ENCODE results near the gene VIPR1.

The VIPR1 gene

DNA sequence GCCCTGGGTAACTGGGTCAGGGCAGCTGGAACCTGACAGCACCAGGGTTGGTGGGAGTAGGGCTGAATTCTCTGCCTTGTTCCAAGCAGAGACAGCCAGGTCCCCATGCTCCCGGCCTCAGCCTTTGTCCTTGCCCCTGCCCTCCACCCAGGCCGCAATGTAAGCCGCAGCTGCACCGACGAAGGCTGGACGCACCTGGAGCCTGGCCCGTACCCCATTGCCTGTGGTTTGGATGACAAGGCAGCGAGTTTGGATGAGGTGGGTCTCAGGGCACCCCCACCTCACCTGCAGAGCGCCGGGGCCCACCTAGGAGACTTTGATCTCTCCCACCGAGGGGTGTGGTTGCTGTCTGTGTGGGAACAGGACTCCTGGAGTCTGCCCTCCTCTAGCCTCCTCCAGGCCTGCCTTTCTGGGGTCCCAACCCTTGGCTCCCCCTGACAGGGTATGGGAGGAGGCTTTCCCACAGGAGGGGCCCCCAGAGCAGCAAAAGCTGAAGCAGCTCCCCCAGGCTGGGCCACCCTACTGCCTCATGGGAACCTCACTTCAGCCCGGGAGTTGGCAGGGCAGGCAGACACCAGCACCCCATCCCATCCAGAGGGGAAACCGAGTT lies 23.4 kb downstream of the VIPR1 start:
- Mint-ChIP-seq H3K36me3 (no peaks in the 10 kb centered on the region), H3K4me1 (peaks cover 5 to 22% of the 10 kb centered on the region in 2 donors), H3K27ac (no peak overlapping the region), H3K4me3 (no peak overlapping the region), H3K27me3 (no peaks in the 10 kb centered on the region), H3K9me3 (no peaks in the 10 kb centered on the region)
- DNase-seq (no peak), ATAC-seq (replicated peaks) (no peak)

DNA sequence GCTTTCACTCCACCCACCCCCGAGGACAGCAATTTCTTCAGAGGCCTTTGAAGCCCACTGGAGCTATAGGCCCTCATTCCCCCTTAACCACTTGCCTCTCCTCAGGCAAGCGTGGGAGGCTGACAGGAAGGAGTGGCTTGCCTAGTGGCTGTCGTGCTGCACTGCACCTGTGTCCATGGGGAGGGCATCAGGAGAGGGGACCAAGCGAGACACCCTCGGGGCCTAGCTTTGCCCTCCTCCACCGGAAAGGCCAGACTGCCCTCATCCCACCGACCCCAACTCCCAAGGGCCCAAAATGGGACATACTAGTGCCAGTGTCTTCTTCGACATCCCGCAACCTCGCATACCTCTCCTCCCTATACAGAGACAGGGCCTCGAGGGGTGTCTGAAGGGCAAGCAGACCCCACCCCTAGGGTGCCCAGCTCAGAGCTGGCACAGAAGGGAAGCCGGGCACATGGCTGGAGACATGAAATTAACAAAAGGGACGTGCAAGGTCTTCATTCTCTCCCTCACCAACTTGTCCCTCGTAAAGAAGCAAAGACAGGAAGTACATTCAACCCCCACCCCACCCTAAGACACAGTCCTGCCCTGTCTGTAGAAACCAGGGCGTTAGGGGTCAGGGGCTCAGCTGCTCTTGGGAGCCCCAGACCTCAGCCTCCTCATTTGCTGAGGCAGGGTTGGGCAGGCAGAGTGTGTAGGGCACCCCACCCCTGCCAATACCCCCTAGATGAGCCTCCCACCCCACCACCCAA lies 24.3 kb downstream of the VIPR1 start:
- no peaks in the 10 kb centered on the region for H3K36me3 Mint-ChIP-seq
- H3K27me3 Mint-ChIP-seq, result no peaks in the 10 kb centered on the region
- H3K4me1 Mint-ChIP-seq, result peaks cover 5 to 22% of the 10 kb centered on the region in 2 donors
- no peak for DNase-seq
- peak in 1 of 2 donors; percentile 44 for ATAC-seq (replicated peaks)
- no peak overlapping the region for H3K27ac Mint-ChIP-seq
- H3K9me3 Mint-ChIP-seq, result no peaks in the 10 kb centered on the region
- H3K4me3 Mint-ChIP-seq, result no peak overlapping the region

GRCh38 chr3:42527368-42527917 lies 25.0 kb downstream of the VIPR1 start:
- peaks cover 5 to 22% of the 10 kb centered on the region in 2 donors for H3K4me1 Mint-ChIP-seq
- H3K36me3 Mint-ChIP-seq, result no peaks in the 10 kb centered on the region
- no peak for ATAC-seq (replicated peaks)
- no peak overlapping the region for H3K4me3 Mint-ChIP-seq
- H3K9me3 Mint-ChIP-seq, result no peaks in the 10 kb centered on the region
- no peak for DNase-seq
- H3K27ac Mint-ChIP-seq, result no peak overlapping the region
- no peaks in the 10 kb centered on the region for H3K27me3 Mint-ChIP-seq

DNA sequence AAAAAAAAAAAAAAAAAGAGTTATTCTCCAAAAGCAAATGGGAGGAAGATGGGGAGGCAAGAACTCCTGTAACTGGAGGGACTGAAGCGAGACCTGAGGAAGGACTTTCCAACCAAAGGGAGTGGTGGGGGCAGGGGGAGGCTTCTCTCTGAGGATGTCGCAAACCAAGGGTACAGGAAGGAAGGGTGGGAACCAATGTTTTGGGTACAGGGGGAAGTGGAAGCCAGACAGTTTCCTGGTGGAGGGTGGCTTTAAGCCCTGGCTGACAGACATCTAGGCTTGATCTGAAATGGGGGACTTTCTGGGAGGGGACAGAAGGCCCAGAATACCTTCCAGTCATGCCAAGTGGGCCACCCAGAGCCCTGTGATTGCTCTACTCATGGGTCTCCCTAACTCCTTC lies 27.0 kb downstream of the VIPR1 start:
- Mint-ChIP-seq H3K4me1 (peaks cover 5 to 22% of the 10 kb centered on the region in 2 donors), H3K27me3 (no peaks in the 10 kb centered on the region), H3K4me3 (no peak overlapping the region), H3K36me3 (no peaks in the 10 kb centered on the region), H3K9me3 (no peaks in the 10 kb centered on the region), H3K27ac (no peak overlapping the region)
- DNase-seq (no peak), ATAC-seq (replicated peaks) (no peak)

DNA sequence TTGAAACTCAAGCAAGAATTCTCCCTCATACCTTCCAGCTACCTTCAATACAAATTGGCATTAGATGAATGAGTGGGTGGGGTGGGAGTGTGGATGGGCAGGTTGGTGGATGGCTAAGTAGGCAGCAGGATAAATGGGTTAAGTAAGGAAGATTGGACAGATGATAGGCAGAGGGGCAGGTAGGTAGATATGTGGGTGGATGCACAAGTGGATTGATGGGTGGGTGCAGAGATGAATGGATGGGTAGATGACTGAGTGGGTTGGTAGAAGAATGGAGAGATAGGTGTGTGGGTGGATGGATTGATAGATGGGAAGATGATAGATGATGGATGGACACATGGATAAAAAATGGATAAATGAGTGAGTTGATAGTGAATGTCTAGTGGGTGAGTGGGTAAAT lies 27.6 kb downstream of the VIPR1 start:
- peaks cover 5 to 22% of the 10 kb centered on the region in 2 donors for H3K4me1 Mint-ChIP-seq
- H3K27ac Mint-ChIP-seq, result no peak overlapping the region
- H3K36me3 Mint-ChIP-seq, result no peaks in the 10 kb centered on the region
- no peak overlapping the region for H3K4me3 Mint-ChIP-seq
- no peak for ATAC-seq (replicated peaks)
- H3K9me3 Mint-ChIP-seq, result no peaks in the 10 kb centered on the region
- DNase-seq, result no peak
- H3K27me3 Mint-ChIP-seq, result no peaks in the 10 kb centered on the region

GRCh38 chr3:42531470-42531869 lies 29.0 kb downstream of the VIPR1 start:
- Mint-ChIP-seq H3K9me3 (no peaks in the 10 kb centered on the region), H3K27ac (no peak overlapping the region), H3K27me3 (no peaks in the 10 kb centered on the region), H3K36me3 (no peaks in the 10 kb centered on the region), H3K4me3 (no peak overlapping the region), H3K4me1 (peaks cover 5 to 22% of the 10 kb centered on the region in 2 donors)
- no peak for ATAC-seq (replicated peaks)
- DNase-seq, result no peak

GRCh38 chr3:42532229-42532628 lies 29.8 kb downstream of the VIPR1 start:
- DNase-seq (no peak), ATAC-seq (replicated peaks) (no peak)
- no peaks in the 10 kb centered on the region for H3K9me3 Mint-ChIP-seq
- no peaks in the 10 kb centered on the region for H3K36me3 Mint-ChIP-seq
- H3K4me3 Mint-ChIP-seq, result no peak overlapping the region
- peaks cover 5 to 17% of the 10 kb centered on the region in 2 donors for H3K4me1 Mint-ChIP-seq
- no peaks in the 10 kb centered on the region for H3K27me3 Mint-ChIP-seq
- no peak overlapping the region for H3K27ac Mint-ChIP-seq

DNA sequence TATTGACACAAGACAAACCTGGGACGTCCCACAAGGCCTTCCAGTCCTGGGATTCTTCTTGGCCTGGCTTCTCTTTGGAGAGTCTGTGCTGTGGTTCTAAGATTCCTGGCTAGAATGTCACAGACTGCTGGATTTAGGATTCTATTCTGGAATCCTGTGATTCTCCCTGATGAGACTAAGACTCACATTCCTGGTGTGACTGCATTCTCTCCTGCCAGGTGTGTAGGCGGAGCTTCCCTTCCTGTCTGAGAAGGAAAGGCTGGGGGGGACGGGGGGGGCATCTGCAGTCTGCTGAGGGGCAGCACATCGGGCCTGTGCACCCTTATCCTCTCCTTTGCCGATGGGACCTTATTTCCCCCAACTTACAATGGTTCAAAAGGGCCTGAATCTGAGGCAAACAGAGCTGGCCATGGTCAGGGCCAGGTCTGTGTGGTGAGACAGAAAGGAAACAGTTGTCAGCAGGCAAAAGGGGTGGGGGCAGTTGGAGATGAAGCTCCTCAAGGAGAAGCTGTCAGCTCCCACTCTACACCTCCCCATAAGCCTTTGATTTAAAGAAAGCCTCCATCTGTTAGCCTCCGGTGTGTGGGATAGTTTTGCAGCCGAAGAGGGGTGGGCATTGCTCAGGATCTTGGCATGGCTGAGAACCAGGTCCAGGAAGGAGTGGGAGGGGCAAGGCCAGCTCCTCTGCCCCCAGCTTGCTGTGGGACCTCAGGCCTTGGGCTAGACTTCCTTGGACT lies 30.9 kb downstream of the VIPR1 start:
- DNase-seq (no peak), ATAC-seq (replicated peaks) (no peak)
- Mint-ChIP-seq H3K4me3 (no peak overlapping the region), H3K4me1 (peaks cover 5 to 16% of the 10 kb centered on the region in 2 donors), H3K36me3 (no peaks in the 10 kb centered on the region), H3K27ac (no peak overlapping the region), H3K27me3 (no peaks in the 10 kb centered on the region), H3K9me3 (no peaks in the 10 kb centered on the region)

GRCh38 chr3:42535981-42536784 lies 33.7 kb downstream of the VIPR1 start:
- no peak overlapping the region for H3K27ac Mint-ChIP-seq
- no peak overlapping the region for H3K4me3 Mint-ChIP-seq
- H3K36me3 Mint-ChIP-seq, result no peaks in the 10 kb centered on the region
- H3K27me3 Mint-ChIP-seq, result peaks cover 2 to 6% of the 10 kb centered on the region in 2 donors
- no peaks in the 10 kb centered on the region for H3K9me3 Mint-ChIP-seq
- DNase-seq, result no peak
- ATAC-seq (replicated peaks), result peak; percentile 35 to 50
- peaks cover 0 to 2% of the 10 kb centered on the region in 2 donors for H3K4me1 Mint-ChIP-seq

DNA sequence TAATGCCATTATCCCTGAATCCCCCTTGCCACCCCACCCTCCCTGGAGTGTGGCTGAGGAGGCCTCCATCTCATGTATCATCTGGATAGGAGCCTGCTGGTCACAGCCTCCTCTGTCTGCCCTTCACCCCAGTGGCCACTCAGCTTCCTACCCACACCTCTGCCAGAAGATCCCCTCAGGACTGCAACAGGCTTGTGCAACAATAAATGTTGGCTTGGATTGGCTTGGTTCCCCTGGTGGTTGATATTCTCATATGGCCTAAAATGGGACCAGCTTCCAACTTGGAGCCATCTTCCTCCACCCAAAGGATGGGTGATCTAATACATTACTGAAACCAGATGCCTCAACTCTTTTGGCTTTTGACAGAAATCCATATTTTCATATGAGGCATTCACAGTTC lies 34.9 kb downstream of the VIPR1 start:
- H3K4me3 Mint-ChIP-seq, result no peak overlapping the region
- peaks cover 3 to 6% of the 10 kb centered on the region in 2 donors for H3K27me3 Mint-ChIP-seq
- H3K4me1 Mint-ChIP-seq, result peaks cover 0 to 2% of the 10 kb centered on the region in 2 donors
- ATAC-seq (replicated peaks) (no peak), DNase-seq (no peak)
- H3K9me3 Mint-ChIP-seq, result no peaks in the 10 kb centered on the region
- H3K27ac Mint-ChIP-seq, result no peak overlapping the region
- no peaks in the 10 kb centered on the region for H3K36me3 Mint-ChIP-seq

DNA sequence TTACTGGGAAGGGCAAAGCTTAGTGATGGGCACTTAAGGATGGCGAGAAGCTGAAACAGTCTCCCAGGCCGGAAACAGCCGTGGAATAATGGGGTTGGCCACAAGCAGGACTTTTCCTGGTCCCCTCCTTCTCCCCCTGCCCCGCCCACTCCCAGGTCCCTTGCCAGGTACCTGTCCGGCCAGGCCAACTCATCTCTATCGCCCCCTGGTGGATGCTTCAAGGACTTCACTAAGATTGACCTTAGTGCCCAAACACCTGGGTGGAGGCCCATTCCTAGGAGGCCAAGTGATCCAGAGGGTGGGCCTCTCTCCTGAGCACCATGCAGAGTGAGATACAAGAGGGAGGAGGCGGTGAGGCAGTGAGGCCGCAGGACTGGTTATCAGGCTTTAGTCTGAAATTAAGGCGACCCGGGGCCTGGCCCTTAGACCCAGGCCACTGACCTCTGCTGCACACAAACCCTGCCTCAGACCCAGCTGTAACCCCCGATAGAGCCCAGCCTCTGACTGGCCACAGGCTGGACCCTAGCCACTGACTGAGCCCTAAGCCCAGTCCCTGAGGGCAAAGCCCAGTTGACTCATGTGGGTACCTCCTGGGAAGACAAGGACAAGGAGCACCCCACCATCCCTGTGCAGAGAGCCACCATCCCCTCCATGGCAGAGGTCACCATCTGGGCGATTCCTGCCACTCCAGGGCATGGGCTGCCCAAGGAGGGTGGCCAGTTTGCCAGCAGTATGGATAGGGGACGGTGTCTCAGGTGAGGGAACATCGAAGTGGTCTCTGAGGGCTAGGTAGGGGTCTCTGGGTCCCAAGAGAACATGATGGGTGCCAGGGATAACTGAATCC lies 37.6 kb downstream of the VIPR1 start:
- Mint-ChIP-seq H3K27ac (no peak overlapping the region), H3K9me3 (no peaks in the 10 kb centered on the region), H3K4me3 (no peak overlapping the region), H3K36me3 (no peaks in the 10 kb centered on the region), H3K27me3 (peaks cover 3 to 6% of the 10 kb centered on the region in 2 donors), H3K4me1 (peaks cover 0 to 2% of the 10 kb centered on the region in 2 donors)
- DNase-seq, result peak; percentile 33
- peak; percentile 71 to 74 for ATAC-seq (replicated peaks)

- Mint-ChIP-seq H3K27me3 (peaks cover 3 to 6% of the 10 kb centered on the region in 2 donors), H3K9me3 (no peaks in the 10 kb centered on the region), H3K4me3 (no peak overlapping the region), H3K4me1 (peaks cover 0 to 2% of the 10 kb centered on the region in 2 donors), H3K27ac (no peak overlapping the region), H3K36me3 (peaks cover 0 to 2% of the 10 kb centered on the region in 2 donors)
- DNase-seq (no peak), ATAC-seq (replicated peaks) (no peak)
Measured at GRCh38 chr3:42541079-42541478, 38.6 kb downstream of the VIPR1 start.

Data from stimulated activated naive B cell treated with anti-CD40 and anti-IgM and Interleukin-4, amounts not matched to agents 10 μg/mL and 1 μg/mL and 100 μg/mL, for 72 hours (primary cell).